CD8-positive, alpha-beta memory T cell (primary cell): ENCODE data around the gene CCR7. TPM values are rescaled to one million over a fixed set of nuclear protein-coding genes. Genes with fewer than 3 reads are reported as not detected.
A peak's percentile ranks its signal among the peaks of the same experiment; 100 is the strongest.
"Not testable (repeated sequence)": the region's sequence is repeated elsewhere in the genome, so short reads cannot be mapped to it uniquely, and the experiment has no call there.

ENCODE experiments used
- CTCF ChIA-PET: fragments of 350-600 bp; sonication (Branson Sonifier 250); formaldehyde crosslinking; loops from one replicate; lab custom pipeline; 2021; ENCODE audit warnings: antibody characterized with exemption; lab: Charles Lee
- POLR2A ChIA-PET: fragments of 350-600 bp; sonication (Branson Sonifier 250); formaldehyde crosslinking; loops from one replicate; lab custom pipeline; 2021; ENCODE audit warnings: antibody characterized with exemption; lab: Charles Lee
- DNase-seq, 5 donors: peaks; one replicate each; pipeline versions ENCODE4 v3.0.0 to v3.0.0-alpha.2; 2020 to 2022; ENCODE audit warnings: mixed read lengths in 1 of 5
- H3K27ac ChIP-seq: one replicate; pipeline ENCODE4 v1.7.0; 2013; ENCODE audit warnings: low read depth, mild to moderate bottlenecking, low read length, moderate library complexity
- H3K27me3 ChIP-seq: 2 replicates; pipeline ENCODE4 v1.7.0; 2013; ENCODE audit warnings: low read length, mild to moderate bottlenecking; ENCODE audit not compliant: insufficient read depth, poor library complexity, severe bottlenecking
- H3K36me3 ChIP-seq: 2 replicates; pipeline ENCODE4 v1.7.0; 2013; ENCODE audit warnings: mild to moderate bottlenecking, low read length, moderate library complexity; ENCODE audit not compliant: insufficient read depth
- H3K4me1 ChIP-seq: 2 replicates; pipeline ENCODE4 v1.7.0; 2013; ENCODE audit warnings: mild to moderate bottlenecking, low read length, moderate library complexity; ENCODE audit not compliant: insufficient read depth
- H3K4me3 ChIP-seq: 2 replicates; pipeline ENCODE4 v1.7.0; 2013; ENCODE audit warnings: mild to moderate bottlenecking, low read length
- H3K9me3 ChIP-seq: 2 replicates; pipeline ENCODE4 v1.7.0; 2013; ENCODE audit warnings: mild to moderate bottlenecking, low read length
- H3K27ac Mint-ChIP-seq, 8 donors: one replicate each; pipeline ENCODE4 v1.8.0; 2020 to 2021; ENCODE audit warnings: mixed read lengths in 8 of 8, mild to moderate bottlenecking in 6 of 8, inconsistent platforms in 3 of 8, moderate library complexity in 3 of 8
- H3K27me3 Mint-ChIP-seq, 2 donors: one replicate each; pipeline ENCODE4 v1.8.0; 2020 to 2021; ENCODE audit warnings: mixed read lengths in 2 of 2, mild to moderate bottlenecking in 1 of 2, moderate library complexity in 1 of 2
- H3K36me3 Mint-ChIP-seq, 3 donors: one replicate each; pipeline ENCODE4 v1.8.0; 2020 to 2021; ENCODE audit warnings: mixed read lengths in 3 of 3, inconsistent platforms in 1 of 3, mild to moderate bottlenecking in 1 of 3
- H3K4me1 Mint-ChIP-seq, 3 donors: one replicate each; pipeline ENCODE4 v1.8.0; 2020 to 2021; ENCODE audit warnings: mixed read lengths in 3 of 3, inconsistent platforms in 1 of 3, mild to moderate bottlenecking in 1 of 3
- H3K4me3 Mint-ChIP-seq, 7 donors: one replicate each; pipeline ENCODE4 v1.8.0; 2020 to 2021; ENCODE audit warnings: mixed read lengths in 7 of 7, mild to moderate bottlenecking in 6 of 7, moderate library complexity in 4 of 7, inconsistent platforms in 2 of 7
- H3K9me3 Mint-ChIP-seq, 5 donors: one replicate each; pipeline ENCODE4 v1.8.0; 2020 to 2022; ENCODE audit warnings: mixed read lengths in 5 of 5, mild to moderate bottlenecking in 3 of 5, moderate library complexity in 2 of 5, inconsistent platforms in 1 of 5
- polyA plus RNA-seq: library from polyadenylated mRNA; unstranded; fragments of 300-500 nt; fragmentation: Illumina TruSeq; gene quantifications from one replicate; pipeline ENCODE4 v1.2.3, GENCODE V29; 2021
- total RNA-seq, 2 experiments: library from RNA; stranded (reverse); gene quantifications; one replicate each; pipeline ENCODE4 v1.2.3, GENCODE V29; 2021

CCR7 gene
- total and polyA plus RNA-seq, 3 experiments from 2014 or later, result 152 to 286 (median 154) TPM

GRCh38 chr17:40579471-40579870 lies 14.2 kb upstream of the CCR7 start:
- H3K4me1 Mint-ChIP-seq, result peaks cover 47 to 83% (median 74%) of the 10 kb centered on the region in 3 donors
- peaks cover 73% of the 10 kb centered on the region for H3K4me1 ChIP-seq
- H3K4me3 Mint-ChIP-seq, result no peak overlapping the region
- no peaks in the 10 kb centered on the region for H3K36me3 ChIP-seq
- H3K27ac ChIP-seq, result no peak overlapping the region
- no peak overlapping the region for H3K4me3 ChIP-seq
- peaks cover 9 to 14% (median 11%) of the 10 kb centered on the region in 5 donors for H3K9me3 Mint-ChIP-seq
- no peaks in the 10 kb centered on the region for H3K27me3 Mint-ChIP-seq
- peaks cover 0 to 25% (median 6%) of the 10 kb centered on the region in 3 donors for H3K36me3 Mint-ChIP-seq
- peak overlapping the region in 1 of 8 donors; percentile 72 for H3K27ac Mint-ChIP-seq
- H3K27me3 ChIP-seq, result no peaks in the 10 kb centered on the region
- no peak for DNase-seq
- ChIA-PET POLR2A (no interaction called here), CTCF (no interaction called here)
- no peaks in the 10 kb centered on the region for H3K9me3 ChIP-seq

GRCh38 chr17:40577611-40578065 lies 12.4 kb upstream of the CCR7 start:
- Histone ChIP-seq H3K4me1 (peaks cover 63% of the 10 kb centered on the region), H3K27me3 (no peaks in the 10 kb centered on the region), H3K9me3 (no peaks in the 10 kb centered on the region), H3K36me3 (no peaks in the 10 kb centered on the region), H3K27ac (no peak overlapping the region), H3K4me3 (peak overlapping the region; percentile 12)
- Mint-ChIP-seq H3K9me3 (peaks cover 18 to 23% (median 22%) of the 10 kb centered on the region in 5 donors), H3K36me3 (peaks cover 0 to 32% (median 2%) of the 10 kb centered on the region in 3 donors), H3K4me1 (peaks cover 35 to 66% (median 58%) of the 10 kb centered on the region in 3 donors), H3K27me3 (no peaks in the 10 kb centered on the region), H3K27ac (peak overlapping the region in 6 of 8 donors; percentile 42 to 77 (median 58)), H3K4me3 (peak overlapping the region in 3 of 7 donors; percentile 7 to 41 (median 19))
- CTCF ChIA-PET, result interaction anchor here (1.0 to 3.6 kb wide), 7 partner anchors 9 to 44 kb away, joined by 3 to 21 read pairs (median 4); no protein-coding TSS in a partner anchor
- no peak for DNase-seq
- POLR2A ChIA-PET, result no interaction called here

GRCh38 chr17:40576113-40576740 lies 11.0 kb upstream of the CCR7 start:
- Mint-ChIP-seq H3K4me3 (no peak overlapping the region), H3K27me3 (no peaks in the 10 kb centered on the region), H3K4me1 (peaks cover 21 to 57% (median 48%) of the 10 kb centered on the region in 3 donors), H3K36me3 (peaks cover 0 to 46% (median 2%) of the 10 kb centered on the region in 3 donors), H3K27ac (peak overlapping the region in 7 of 8 donors; percentile 11 to 79 (median 41)), H3K9me3 (peaks cover 18 to 28% (median 25%) of the 10 kb centered on the region in 5 donors)
- ChIA-PET POLR2A (interaction anchor here (0.9 to 1.1 kb wide), 2 partner anchors 11 to 15 kb away, joined by 3 read pairs; no protein-coding TSS in a partner anchor), CTCF (interaction anchor here (2.9 to 3.6 kb wide), 2 partner anchors 16 to 43 kb away, joined by 11 to 21 read pairs; no protein-coding TSS in a partner anchor)
- no peak for DNase-seq
- Histone ChIP-seq H3K9me3 (no peaks in the 10 kb centered on the region), H3K4me3 (peak overlapping the region; percentile 1), H3K36me3 (no peaks in the 10 kb centered on the region), H3K27me3 (no peaks in the 10 kb centered on the region), H3K4me1 (peaks cover 49% of the 10 kb centered on the region), H3K27ac (no peak overlapping the region)

- no peaks in the 10 kb centered on the region for H3K27me3 Mint-ChIP-seq
- POLR2A ChIA-PET, result no interaction called here
- Histone ChIP-seq H3K4me3 (no peak overlapping the region), H3K27ac (no peak overlapping the region), H3K36me3 (no peaks in the 10 kb centered on the region), H3K4me1 (peaks cover 37% of the 10 kb centered on the region), H3K27me3 (no peaks in the 10 kb centered on the region), H3K9me3 (no peaks in the 10 kb centered on the region)
- no peak overlapping the region for H3K27ac Mint-ChIP-seq
- H3K36me3 Mint-ChIP-seq, result peaks cover 0 to 51% (median 2%) of the 10 kb centered on the region in 3 donors
- peaks cover 13 to 46% (median 37%) of the 10 kb centered on the region in 3 donors for H3K4me1 Mint-ChIP-seq
- no peak overlapping the region for H3K4me3 Mint-ChIP-seq
- peaks cover 18 to 28% (median 25%) of the 10 kb centered on the region in 5 donors for H3K9me3 Mint-ChIP-seq
- no peak for DNase-seq
- CTCF ChIA-PET, result no interaction called here
Measured at GRCh38 chr17:40574292-40574691, 9.0 kb upstream of the CCR7 start.

- H3K27ac ChIP-seq, POLR2A ChIA-PET, H3K27me3 Mint-ChIP-seq, H3K4me3 ChIP-seq, H3K27me3 ChIP-seq, H3K9me3 ChIP-seq, H3K36me3 ChIP-seq, H3K4me3 Mint-ChIP-seq, DNase-seq: not testable (repeated sequence)
- CTCF ChIA-PET, result interaction anchor here (1.4 kb wide), 1 partner anchor 12 kb away, joined by 7 read pairs; no protein-coding TSS in a partner anchor
- H3K27ac Mint-ChIP-seq, result peak overlapping the region in 2 of 8 donors; percentile 48 to 81
- peaks cover 0 to 51% (median 2%) of the 10 kb centered on the region in 3 donors for H3K36me3 Mint-ChIP-seq
- peaks cover 16 to 44% (median 30%) of the 10 kb centered on the region in 3 donors for H3K4me1 Mint-ChIP-seq
- peaks cover 18 to 28% (median 25%) of the 10 kb centered on the region in 5 donors for H3K9me3 Mint-ChIP-seq
- peaks cover 45% of the 10 kb centered on the region for H3K4me1 ChIP-seq
Measured at GRCh38 chr17:40572245-40572993, 7.1 kb upstream of the CCR7 start.

GRCh38 chr17:40568074-40568836 lies 3.0 kb upstream of the CCR7 start:
- peak overlapping the region in 1 of 7 donors; percentile 26 for H3K4me3 Mint-ChIP-seq
- no peak overlapping the region for H3K27ac ChIP-seq
- H3K36me3 ChIP-seq, result peaks cover 15% of the 10 kb centered on the region
- H3K27me3 ChIP-seq, result no peaks in the 10 kb centered on the region
- H3K4me1 ChIP-seq, result peaks cover 61% of the 10 kb centered on the region
- H3K9me3 Mint-ChIP-seq, result peaks cover under 1 to 10% (median 5%) of the 10 kb centered on the region in 5 donors
- peaks cover 2 to 25% (median 20%) of the 10 kb centered on the region in 3 donors for H3K36me3 Mint-ChIP-seq
- no peaks in the 10 kb centered on the region for H3K9me3 ChIP-seq
- H3K4me3 ChIP-seq, result no peak overlapping the region
- DNase-seq, result no peak
- peaks cover 0 to 1% of the 10 kb centered on the region in 2 donors for H3K27me3 Mint-ChIP-seq
- peaks cover 45 to 66% (median 55%) of the 10 kb centered on the region in 3 donors for H3K4me1 Mint-ChIP-seq
- POLR2A ChIA-PET, result interaction anchor here (1.1 kb wide), 1 partner anchor 47 kb away, joined by 6 read pairs; no protein-coding TSS in a partner anchor
- CTCF ChIA-PET, result interaction anchor here (1.1 to 2.9 kb wide), 5 partner anchors 8 to 47 kb away, joined by 3 to 11 read pairs (median 5); no protein-coding TSS in a partner anchor
- peak overlapping the region in 3 of 8 donors; percentile 36 to 79 (median 61) for H3K27ac Mint-ChIP-seq

- Mint-ChIP-seq H3K4me3 (peak overlapping the region in 1 of 7 donors; percentile 6), H3K27ac (peak overlapping the region in 4 of 8 donors; percentile 32 to 75 (median 65)), H3K4me1 (peaks cover 54 to 71% (median 60%) of the 10 kb centered on the region in 3 donors), H3K36me3 (peaks cover 3 to 29% (median 17%) of the 10 kb centered on the region in 3 donors), H3K9me3 (peaks cover 0 to 5% (median 2%) of the 10 kb centered on the region in 5 donors), H3K27me3 (peaks cover 0 to 8% of the 10 kb centered on the region in 2 donors)
- Histone ChIP-seq H3K27ac (no peak overlapping the region), H3K36me3 (peaks cover 24% of the 10 kb centered on the region), H3K4me1 (peaks cover 70% of the 10 kb centered on the region), H3K27me3 (no peaks in the 10 kb centered on the region), H3K9me3 (no peaks in the 10 kb centered on the region), H3K4me3 (no peak overlapping the region)
- ChIA-PET CTCF (interaction anchor here (1.3 to 17.6 kb wide), 3 partner anchors 27 to 48 kb away, joined by 4 to 475 read pairs (median 7); no protein-coding TSS in a partner anchor), POLR2A (interaction anchor here (1.1 kb wide), 1 partner anchor 48 kb away, joined by 6 read pairs; no protein-coding TSS in a partner anchor)
- no peak for DNase-seq
Measured at GRCh38 chr17:40567377-40567776, 2.1 kb upstream of the CCR7 start.
